Umbilical cord (tissue), 2 donors: Measurements from ENCODE around the gene TMEM200A. TPM values are rescaled to one million over a fixed set of nuclear protein-coding genes. Genes with fewer than 3 reads are reported as not detected.
"Not testable (repeated sequence)": the region's sequence is repeated elsewhere in the genome, so short reads cannot be mapped to it uniquely, and the experiment has no call there.

Experiments used
- DNase-seq: peaks from one replicate; pipeline ENCODE4 v3.0.0-alpha.2; 2015; ENCODE audit warnings: low spot score
- total RNA-seq: library from RNA; depleted of rRNA; stranded (reverse); fragments of >200 nt; gene quantifications from one replicate; pipeline ENCODE4 v1.2.3, GENCODE V29; 2014; ENCODE audit warnings: low replicate concordance; ENCODE audit not compliant: insufficient read depth

TMEM200A gene
- 22.1 TPM for total RNA-seq

GRCh38 chr6:130365166-130366106 is at the start of gene TMEM200A:
TMEM200A (plus strand) TSS chr6:130366017; CDS start chr6:130440423, 74,406 bp downstream.
- peak; percentile 77 for DNase-seq

GRCh38 chr6:130320908-130321307 is 44.9 kb upstream of the TMEM200A start:
- no peak for DNase-seq

GRCh38 chr6:130322673-130323268 is 43.0 kb upstream of the TMEM200A start:
- peak; percentile 73 for DNase-seq

GRCh38 chr6:130324657-130325056 is 41.2 kb upstream of the TMEM200A start:
- DNase-seq: peak; percentile 50

- no peak for DNase-seq
Observed at GRCh38 chr6:130326496-130326895, 39.3 kb upstream of the TMEM200A start.

GRCh38 chr6:130337534-130337933 is 28.3 kb upstream of the TMEM200A start:
- DNase-seq: no peak

- DNase-seq: not testable (repeated sequence)
Observed at GRCh38 chr6:130346324-130346723, 19.5 kb upstream of the TMEM200A start.

- DNase-seq: no peak
Observed at GRCh38 chr6:130354322-130354721, 11.5 kb upstream of the TMEM200A start.

GRCh38 chr6:130355572-130355971 is 10.2 kb upstream of the TMEM200A start:
- no peak for DNase-seq

- no peak for DNase-seq
Observed at GRCh38 chr6:130357436-130357835, 8.4 kb upstream of the TMEM200A start.

GRCh38 chr6:130359736-130360135 is 6.1 kb upstream of the TMEM200A start:
- no peak for DNase-seq

- DNase-seq: peak; percentile 14
Observed at GRCh38 chr6:130362128-130362527, 3.7 kb upstream of the TMEM200A start.

- no peak for DNase-seq
Observed at GRCh38 chr6:130364224-130364780, 1.5 kb upstream of the TMEM200A start.

- peak; percentile 52 for DNase-seq
Observed at GRCh38 chr6:130366107-130367005, 539 bp downstream of the TMEM200A start.

- no peak for DNase-seq
Observed at GRCh38 chr6:130367767-130368166, 1.9 kb downstream of the TMEM200A start.

GRCh38 chr6:130368576-130368975 is 2.8 kb downstream of the TMEM200A start:
- DNase-seq: no peak

GRCh38 chr6:130369831-130370230 is 4.0 kb downstream of the TMEM200A start:
- no peak for DNase-seq

- DNase-seq: peak; percentile 95
Observed at GRCh38 chr6:130371921-130372420, 6.2 kb downstream of the TMEM200A start.

GRCh38 chr6:130372786-130373185 is 7.0 kb downstream of the TMEM200A start:
- peak; percentile 46 for DNase-seq

- no peak for DNase-seq
Observed at GRCh38 chr6:130373992-130374391, 8.2 kb downstream of the TMEM200A start.

GRCh38 chr6:130376936-130377335 is 11.1 kb downstream of the TMEM200A start:
- no peak for DNase-seq
